Stimulated activated CD4-positive, alpha-beta T cell treated with anti-CD3 and anti-CD28 coated beads, Interleukin-12 subunit alpha, Interleukin-12 subunit beta, amount 100 ng/mL, for 48 hours (primary cell): Measurements from ENCODE around the gene OGDH.
"Not testable (repeated sequence)": the region's sequence is repeated elsewhere in the genome, so short reads cannot be mapped to it uniquely, and the experiment has no call there.

ENCODE experiments used
- DNase-seq, 3 donors: peaks; one replicate each; pipeline ENCODE4 v3.0.0-alpha.2; 2020; ENCODE audit warnings: low read depth in 2 of 3, low spot score in 1 of 3

The OGDH gene

DNA sequence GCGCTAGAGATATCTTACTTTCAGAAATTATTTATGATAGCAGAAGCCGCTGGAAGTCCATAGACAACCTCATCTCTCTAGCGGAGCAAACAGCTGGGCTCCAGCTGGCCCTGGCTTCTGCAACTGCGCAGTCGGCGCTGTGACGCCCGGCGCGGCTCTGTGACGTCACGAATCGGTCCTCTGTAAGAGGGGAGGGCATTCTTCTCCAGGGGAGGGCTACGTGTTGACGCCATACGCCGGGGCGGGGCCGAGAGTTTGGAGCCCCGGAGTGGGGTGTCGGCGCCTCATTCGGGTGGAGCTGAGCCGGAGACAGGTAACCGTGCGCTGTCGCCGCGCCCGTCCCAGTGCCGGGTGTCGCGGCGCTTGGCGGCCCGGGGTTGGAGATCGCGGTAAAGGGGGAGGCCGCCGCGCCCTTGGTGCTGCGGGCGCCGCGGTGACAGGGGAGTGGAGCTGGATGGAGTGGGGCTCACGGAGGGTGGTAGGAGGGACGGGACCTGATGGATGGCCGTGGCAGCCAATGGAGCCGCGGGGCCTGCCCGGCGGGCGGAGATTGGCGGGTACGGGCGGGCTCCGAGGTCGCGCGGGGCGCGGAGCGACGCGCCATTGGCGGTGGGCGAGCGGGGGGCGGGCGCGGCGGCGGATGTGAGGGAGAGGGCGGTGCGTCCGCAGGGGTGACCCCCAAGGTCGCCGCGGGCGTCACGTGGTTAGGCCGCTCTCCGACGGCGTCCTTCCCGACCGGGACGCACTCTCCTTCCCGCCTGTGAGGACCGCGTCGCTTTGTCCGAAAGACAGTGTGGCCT is at the start of gene OGDH:
Gene OGDH, plus strand, starts transcription at position 287 of the 800 bp plus-strand sequence. CDS start 17,717 bp downstream, outside the sequence.
- peak; percentile 98 to 100 (median 98) for DNase-seq

DNA sequence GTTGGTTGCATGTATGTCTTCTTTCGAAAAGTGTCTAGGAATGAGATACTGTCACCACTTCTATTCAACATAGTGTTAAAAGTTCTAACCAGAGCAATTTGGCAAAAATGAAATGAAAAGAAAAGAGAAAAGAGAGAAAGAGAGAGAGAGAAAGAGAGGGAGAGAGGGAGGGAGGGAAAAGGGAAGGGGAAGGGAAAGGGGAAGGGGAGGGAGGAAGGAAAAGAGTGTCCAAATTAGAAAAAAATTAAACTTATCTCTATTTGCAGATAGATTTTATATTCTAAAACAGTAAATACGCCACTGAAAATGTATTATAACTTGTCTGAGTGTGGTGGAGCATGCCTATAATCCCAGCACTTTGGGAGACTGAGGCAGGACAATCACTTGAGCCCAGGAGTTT is 48.9 kb upstream of the OGDH start:
- no peak for DNase-seq

DNA sequence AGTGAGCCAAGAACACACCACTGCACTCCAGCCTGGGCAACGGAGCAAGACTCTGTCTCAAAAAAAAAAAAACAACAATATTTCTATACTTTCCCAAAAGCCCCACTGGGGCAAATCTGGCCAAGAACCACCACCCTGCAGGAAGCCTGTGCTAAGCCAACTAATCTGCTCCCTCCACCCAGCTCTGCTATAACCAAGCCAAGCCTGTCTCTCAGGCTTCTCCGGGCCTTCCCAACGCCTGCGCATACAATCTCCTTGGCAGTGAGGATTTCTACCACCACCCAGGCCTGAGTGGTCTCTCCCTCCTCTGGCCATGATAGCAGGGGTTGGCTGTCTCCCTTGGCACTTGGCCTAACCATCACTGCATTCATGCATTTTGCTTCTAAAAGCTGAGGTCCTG is 46.9 kb upstream of the OGDH start:
- no peak for DNase-seq

DNA sequence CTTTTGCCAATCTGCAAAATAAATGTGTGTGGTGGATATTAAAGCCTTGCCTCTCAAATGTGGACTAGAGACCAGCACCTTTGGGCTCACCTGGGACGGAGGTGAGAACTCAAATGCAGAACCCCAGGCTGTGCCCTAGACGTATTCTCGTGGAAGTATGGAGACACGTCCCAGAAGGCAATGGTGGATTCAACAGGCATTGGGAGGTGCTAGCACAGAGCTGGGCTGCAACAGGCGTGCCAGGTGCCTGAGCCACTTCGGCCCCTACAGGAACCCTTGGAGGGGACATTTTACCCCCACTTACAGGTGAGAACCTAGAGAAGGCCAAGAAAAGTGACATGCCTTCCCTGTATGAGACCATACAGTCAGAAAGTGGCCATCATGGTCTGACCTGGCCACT is 44.9 kb upstream of the OGDH start:
- DNase-seq = no peak

DNA sequence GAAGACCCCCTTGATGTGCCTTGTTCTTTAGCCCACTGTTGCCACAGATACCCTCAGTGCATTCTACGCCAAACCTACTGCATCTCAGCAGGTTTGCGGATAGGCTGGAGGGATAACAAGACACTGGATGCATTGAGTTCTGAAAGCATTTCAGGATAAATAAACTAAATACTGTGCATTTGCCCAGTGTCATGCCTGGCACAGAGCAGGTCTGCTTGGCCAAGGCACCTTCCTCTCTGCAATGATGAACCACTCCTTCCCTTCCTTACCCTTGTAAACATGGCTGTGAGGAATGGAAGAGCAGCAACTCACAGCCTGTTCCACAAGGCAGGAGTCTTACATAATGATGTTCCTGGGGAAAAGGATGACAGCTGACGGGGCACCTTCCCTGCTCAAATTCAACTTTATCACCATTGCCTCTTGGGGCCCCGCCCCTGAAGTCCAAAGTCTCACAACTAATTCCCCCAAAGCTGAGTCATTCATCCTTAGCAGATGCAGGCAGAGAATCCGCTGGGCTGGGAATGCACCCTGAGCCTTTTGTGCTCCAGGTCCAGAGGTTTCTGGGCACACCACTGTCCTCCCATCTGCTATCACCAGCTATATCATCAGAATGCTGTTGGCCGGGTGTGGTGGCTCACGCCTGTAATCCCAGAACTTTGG is 44.3 kb upstream of the OGDH start:
- DNase-seq = no peak

GRCh38 chr7:44562622-44562962 is 43.8 kb upstream of the OGDH start:
- not testable (repeated sequence) for DNase-seq

DNA sequence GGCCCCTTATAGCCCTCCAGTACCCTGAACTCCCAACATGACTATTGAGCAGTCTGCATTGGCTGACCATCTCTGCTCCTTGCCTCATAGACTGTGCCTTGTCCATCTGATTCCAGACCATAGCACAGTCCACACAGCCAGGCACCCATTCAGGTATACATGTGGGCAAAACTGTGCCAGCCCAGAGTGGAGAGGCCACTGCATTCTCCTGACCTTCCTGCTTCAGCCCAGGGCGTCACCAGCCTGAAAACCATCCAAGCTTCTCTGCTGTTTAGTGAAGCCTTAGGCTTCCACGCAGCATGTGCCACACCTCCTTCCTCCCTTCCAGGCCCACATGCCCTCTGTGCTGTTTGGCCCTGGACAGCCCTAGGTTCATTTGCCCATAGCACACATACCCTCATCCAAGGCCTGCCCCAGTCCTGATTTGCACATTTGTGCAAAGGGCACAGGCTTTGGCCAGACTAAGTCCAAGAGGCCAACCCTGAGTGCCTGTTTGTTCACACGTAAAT is 43.2 kb upstream of the OGDH start:
- no peak for DNase-seq

DNA sequence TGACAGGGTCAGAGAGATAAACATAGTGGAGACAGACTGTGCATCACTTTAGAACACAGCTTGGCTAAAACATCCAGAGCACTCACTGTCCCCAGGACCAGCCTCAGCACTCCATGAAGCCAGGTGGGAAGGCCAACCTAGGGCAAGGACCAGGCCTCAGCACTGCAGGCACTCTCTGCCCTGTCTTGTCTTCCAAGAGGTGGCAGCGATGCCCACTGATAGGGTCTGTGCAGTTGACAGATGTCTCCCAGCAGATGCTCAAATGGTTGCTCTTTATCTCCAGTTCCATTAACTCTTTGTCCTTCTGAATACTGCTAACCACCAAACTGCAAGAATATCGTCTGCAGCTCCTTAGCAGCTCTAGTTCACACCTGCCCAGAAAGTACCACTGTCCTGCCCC is 41.8 kb upstream of the OGDH start:
- no peak for DNase-seq

- peak; percentile 46 to 59 (median 59) for DNase-seq
Observed at GRCh38 chr7:44565097-44565794, 41.2 kb upstream of the OGDH start.

DNA sequence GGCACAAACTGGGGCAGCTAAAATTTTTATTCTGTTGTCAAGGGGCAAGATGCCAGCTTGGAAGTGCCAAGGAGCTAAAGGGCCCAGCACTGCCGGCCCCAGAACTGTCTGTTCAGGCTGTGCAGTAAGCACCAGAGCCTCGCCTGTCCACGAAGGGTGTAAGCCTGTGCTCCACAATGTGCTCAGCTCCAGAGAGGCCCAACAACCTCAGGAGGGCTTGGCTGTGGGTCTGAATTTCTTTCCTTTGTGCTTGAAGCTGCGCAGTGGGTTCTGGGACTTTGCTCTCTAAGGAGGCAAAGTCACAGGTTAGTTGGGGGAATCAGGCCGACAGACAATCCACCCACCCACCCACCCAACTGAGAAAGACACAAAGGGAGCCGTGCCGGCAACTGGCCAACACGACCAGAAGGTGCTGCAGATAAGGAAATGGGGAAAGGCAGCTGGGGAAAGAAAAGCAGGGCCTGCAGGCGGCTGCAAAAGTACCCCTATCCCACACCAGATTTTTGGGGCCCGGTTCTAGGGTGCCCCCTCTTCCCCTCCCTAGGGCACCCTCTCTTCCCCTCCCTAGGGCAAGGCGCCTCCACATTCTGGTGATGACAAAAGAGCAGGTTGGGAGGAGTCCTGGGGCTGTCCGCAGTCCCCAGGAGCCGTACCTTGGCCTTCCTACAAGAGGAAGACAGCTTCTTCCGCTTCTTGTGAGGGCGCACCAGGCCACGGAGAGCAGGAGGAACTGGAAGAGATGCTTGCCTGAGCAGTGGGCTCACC is 40.5 kb upstream of the OGDH start:
- no peak for DNase-seq

DNA sequence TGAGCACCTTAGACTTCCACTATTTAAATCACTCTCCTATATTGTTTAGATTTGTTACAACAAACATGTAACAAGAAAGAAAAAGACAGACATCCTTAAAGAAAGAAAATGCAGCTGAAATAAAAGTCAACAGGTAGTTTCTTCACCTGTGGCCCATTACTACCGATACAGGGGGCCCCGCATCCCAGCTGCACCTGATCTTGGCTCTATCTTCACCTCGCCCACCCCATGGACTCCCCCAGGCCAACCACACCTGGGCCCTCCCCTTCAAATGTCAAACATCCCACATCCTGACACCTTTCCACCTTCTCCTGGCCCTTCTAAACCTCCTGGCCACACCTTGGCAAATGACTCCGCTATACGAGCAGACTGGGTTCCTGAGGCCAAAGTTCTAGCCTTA is 39.7 kb upstream of the OGDH start:
- no peak for DNase-seq

GRCh38 chr7:44567884-44568283 is 38.5 kb upstream of the OGDH start:
- no peak for DNase-seq

DNA sequence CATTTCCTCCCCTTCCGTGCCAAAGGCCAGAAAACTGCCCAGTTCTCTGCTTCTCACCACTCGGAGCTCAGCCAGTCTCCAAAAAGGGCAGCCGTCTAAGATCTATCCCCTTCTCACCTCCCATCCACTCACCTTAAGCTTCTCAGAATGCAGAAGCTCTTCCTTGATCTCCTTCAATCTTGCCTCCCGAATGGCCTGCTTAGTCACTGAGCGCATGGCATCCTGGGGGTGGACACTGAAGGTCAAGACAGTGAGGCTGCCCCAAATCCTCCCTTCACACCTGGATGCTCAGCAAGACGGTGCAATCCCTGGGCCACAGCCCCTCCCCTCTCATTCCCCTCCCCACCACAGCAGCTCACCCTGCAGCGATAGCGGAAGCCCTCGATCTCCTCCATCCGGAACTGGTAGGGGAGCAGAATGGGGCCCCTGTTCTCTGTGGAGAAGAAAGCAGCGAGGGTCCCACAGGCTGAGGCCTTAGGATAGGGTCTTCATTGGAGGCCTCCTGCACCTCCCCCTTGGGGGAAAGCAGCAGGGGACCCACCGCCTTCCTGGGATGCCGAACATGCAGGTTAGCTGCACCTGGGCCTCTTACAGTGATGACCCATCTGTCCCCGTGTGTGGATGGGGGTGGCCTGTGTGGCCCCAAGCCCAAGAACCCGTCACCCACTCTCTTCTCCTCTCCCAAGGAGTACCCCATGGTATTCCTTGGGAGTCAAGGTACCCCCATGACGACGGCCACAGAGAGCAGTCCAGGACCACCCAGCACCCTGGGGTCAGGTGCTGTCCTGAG is 37.5 kb upstream of the OGDH start:
- no peak for DNase-seq

GRCh38 chr7:44569959-44570358 is 36.5 kb upstream of the OGDH start:
- no peak for DNase-seq

DNA sequence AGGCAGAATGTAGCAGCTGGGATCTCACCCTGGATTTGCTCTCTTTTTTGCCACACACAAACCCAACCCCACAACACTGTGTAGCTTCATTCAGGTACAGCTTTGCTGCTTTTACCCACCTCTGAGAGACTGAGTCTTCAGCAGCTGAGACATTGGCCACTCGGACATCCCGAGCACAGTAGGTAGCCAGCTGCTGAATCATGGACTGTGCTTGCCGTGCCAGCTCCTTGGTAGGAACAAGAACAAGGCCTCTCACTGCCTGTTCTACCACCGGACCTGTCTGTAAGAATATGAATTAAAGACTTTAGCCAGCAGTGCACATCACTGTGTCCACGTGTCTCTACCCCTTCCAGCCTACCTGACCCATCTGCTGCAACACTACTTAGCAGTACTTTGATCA is 33.7 kb upstream of the OGDH start:
- no peak for DNase-seq

DNA sequence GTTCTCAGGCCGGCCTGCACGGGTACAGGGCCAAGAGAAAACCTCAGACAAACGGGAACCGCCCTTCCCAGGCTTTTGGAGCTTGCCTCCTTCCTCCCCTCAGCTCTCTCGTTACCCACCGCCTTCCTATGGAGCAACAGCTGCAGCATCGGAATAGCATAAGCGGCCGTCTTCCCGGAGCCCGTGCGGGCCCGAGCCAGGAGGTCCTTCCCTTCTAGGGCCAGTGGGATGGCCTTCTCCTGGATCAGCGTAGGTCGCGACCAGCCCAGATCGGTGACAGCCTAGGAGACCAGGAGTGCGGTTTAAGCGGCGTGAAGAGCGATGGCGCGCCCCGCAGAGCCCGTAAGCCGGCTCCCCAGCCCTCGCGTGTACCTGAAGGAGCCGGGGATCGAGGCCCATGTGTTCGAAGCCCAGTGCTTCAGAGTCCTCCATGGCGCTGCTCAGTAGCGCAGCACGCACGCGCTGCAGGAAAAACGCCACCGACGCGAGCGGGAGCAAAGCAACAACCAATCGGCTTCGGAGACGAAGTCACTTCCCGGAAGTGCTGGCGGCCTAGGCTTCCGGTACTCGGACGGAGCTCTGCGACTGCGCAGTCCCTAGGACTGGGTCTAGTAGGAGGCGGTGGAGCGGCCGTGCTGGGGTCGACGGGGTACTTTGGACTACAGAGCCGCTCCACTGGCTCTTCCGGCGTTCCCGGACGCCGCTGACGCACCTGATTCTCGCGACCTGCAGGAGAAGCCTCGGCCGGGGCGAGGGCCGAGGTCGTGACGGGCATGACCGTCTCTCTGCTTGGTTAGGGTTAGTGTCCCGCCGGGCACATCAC is 32.8 kb upstream of the OGDH start, which contains the start of gene DDX56:
Gene DDX56, minus strand, starts transcription at position 445 of the 823 bp plus-strand sequence. Its CDS starts 13 bp downstream, at position 432.
- DNase-seq = peak; percentile 87 to 94 (median 89)

GRCh38 chr7:44574287-44574872 is 32.0 kb upstream of the OGDH start:
- DNase-seq = no peak

- DNase-seq = no peak
Observed at GRCh38 chr7:44575054-44575453, 31.4 kb upstream of the OGDH start.

DNA sequence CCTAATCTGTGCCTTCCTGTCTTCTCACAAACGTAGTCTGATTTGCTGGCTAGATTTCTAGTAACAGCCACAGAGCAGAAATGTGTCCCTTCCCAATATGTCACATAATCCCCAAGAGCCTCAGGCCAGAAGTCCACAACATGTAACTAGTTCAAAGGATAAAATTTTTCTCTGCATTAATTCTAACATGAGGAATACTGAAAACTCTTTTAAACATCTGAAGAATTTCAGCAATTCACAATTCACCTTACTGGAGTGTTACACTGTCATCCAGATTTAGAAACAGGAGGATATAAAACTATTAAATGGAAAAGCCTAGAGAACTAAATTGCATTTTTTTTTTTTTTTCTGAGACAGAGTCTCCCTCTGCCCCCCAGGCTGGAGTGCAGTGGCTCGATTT is 30.2 kb upstream of the OGDH start:
- DNase-seq = no peak
